OCI-LY1 (cell line): ENCODE measurements around the gene PATJ.
"Not testable (repeated sequence)": the region's sequence is repeated elsewhere in the genome, so short reads cannot be mapped to it uniquely, and the experiment has no call there.

Experiments
- H2AFZ ChIP-seq: fragments of 200-600 bp; sonication (generic), shearing (Covaris generic); 2 replicates; pipeline ENCODE4 v1.6.0; 2014; ENCODE audit warnings: antibody characterized with exemption, mild to moderate bottlenecking, low read length
- H3F3A ChIP-seq: fragments of 200-600 bp; sonication (generic), shearing (Covaris generic); 2 replicates; pipeline ENCODE4 v1.6.0; 2014; ENCODE audit warnings: mild to moderate bottlenecking, antibody characterized with exemption, low read length, moderate library complexity; ENCODE audit not compliant: insufficient read depth
- H3K27ac ChIP-seq: fragments of 200-600 bp; sonication (generic); 2 replicates; pipeline ENCODE4 v1.5.1; 2014; ENCODE audit warnings: low read length, mixed run types, mild to moderate bottlenecking, low read depth; ENCODE audit not compliant: poor library complexity, severe bottlenecking
- H3K27me3 ChIP-seq: fragments of 200-600 bp; sonication (generic); 2 replicates; pipeline ENCODE4 v1.6.0; 2014; ENCODE audit warnings: antibody characterized with exemption, mild to moderate bottlenecking, low read length, moderate library complexity; ENCODE audit not compliant: insufficient read depth
- H3K36me3 ChIP-seq: fragments of 200-600 bp; sonication (generic); 2 replicates; pipeline ENCODE4 v1.6.1; 2014; ENCODE audit warnings: mild to moderate bottlenecking, antibody characterized with exemption, low read length, moderate library complexity, mixed read lengths; ENCODE audit not compliant: insufficient read depth
- H3K4me1 ChIP-seq: fragments of 200-600 bp; sonication (generic); 2 replicates; pipeline ENCODE4 v1.5.1; 2014; ENCODE audit warnings: mild to moderate bottlenecking, low read length, moderate library complexity; ENCODE audit not compliant: insufficient read depth, severe bottlenecking
- H3K4me2 ChIP-seq: fragments of 200-600 bp; sonication (generic), shearing (Covaris generic); 2 replicates; pipeline ENCODE4 v1.6.1; 2014; ENCODE audit warnings: low read length
- H3K4me3 ChIP-seq: fragments of 200-600 bp; sonication (generic); 2 replicates; pipeline ENCODE4 v1.5.1; 2014; ENCODE audit warnings: low read length, low read depth, mild to moderate bottlenecking, mixed read lengths; ENCODE audit not compliant: poor library complexity, severe bottlenecking
- H3K79me2 ChIP-seq: fragments of 200-600 bp; shearing (Covaris generic); 2 replicates; pipeline ENCODE4 v1.6.1; 2016; ENCODE audit warnings: mixed run types, low read length, mixed read lengths; ENCODE audit not compliant: insufficient read depth
- H3K9ac ChIP-seq: fragments of 200-600 bp; sonication (generic), shearing (Covaris generic); 2 replicates; pipeline ENCODE4 v1.6.1; 2014; ENCODE audit warnings: mild to moderate bottlenecking, low read length, mixed read lengths
- H3K9me2 ChIP-seq: fragments of 200-600 bp; sonication (generic), shearing (Covaris generic); 2 replicates; pipeline ENCODE4 v1.6.1; 2014; ENCODE audit warnings: low read depth, mild to moderate bottlenecking, low read length, mixed read lengths
- H3K9me3 ChIP-seq: fragments of 200-600 bp; shearing (Covaris generic); 2 replicates; pipeline ENCODE4 v1.6.1; 2014; ENCODE audit warnings: low read length, mixed read lengths
- H4K20me1 ChIP-seq: fragments of 200-600 bp; sonication (generic), shearing (Covaris generic); 2 replicates; pipeline ENCODE4 v1.6.0; 2016; ENCODE audit warnings: mild to moderate bottlenecking, low read length; ENCODE audit not compliant: insufficient read depth
- CTCF ChIP-seq: fragments of 200-600 bp; sonication (generic), shearing (Covaris generic); IDR thresholded peaks from 2 replicates; pipeline ENCODE4 v1.5.1; 2017; ENCODE audit warnings: mild to moderate bottlenecking, antibody characterized with exemption, low read length, moderate library complexity, mixed read lengths
- EZH2 ChIP-seq: fragments of 200-600 bp; sonication (generic), shearing (Covaris generic); IDR thresholded peaks from 2 replicates; pipeline ENCODE4 v1.8.0; 2017; ENCODE audit warnings: borderline replicate concordance, mixed run types, mild to moderate bottlenecking, antibody characterized with exemption, low read length, moderate library complexity, mixed read lengths

Gene PATJ

DNA sequence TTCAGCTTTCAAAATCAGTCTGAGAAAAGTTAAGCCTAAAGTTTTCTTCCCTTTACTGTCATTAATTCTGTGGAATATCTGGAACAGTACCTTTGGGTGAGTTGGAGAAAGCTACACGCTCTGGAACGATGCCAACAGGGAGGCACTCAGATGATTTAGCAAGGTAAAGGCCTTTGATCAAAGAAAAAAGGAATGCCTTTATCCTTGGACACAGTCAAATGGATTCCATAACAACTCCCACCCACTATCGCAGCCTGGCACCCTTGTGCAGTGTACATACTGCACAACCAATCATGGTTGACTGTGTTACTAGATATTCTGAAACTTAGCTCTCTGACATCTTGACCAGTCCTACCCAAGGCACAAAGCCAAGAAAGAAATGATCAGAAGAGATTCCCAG lies 218.7 kb downstream of the PATJ start:
- Histone ChIP-seq H3K4me3 (no peak overlapping the region), H3K4me1 (no peaks in the 10 kb centered on the region), H3K9me3 (no peaks in the 10 kb centered on the region), H2AFZ (no peak overlapping the region), H3K9me2 (no peaks in the 10 kb centered on the region), H3K4me2 (no peak overlapping the region), H3K36me3 (no peaks in the 10 kb centered on the region), H3K27ac (no peak overlapping the region), H4K20me1 (no peaks in the 10 kb centered on the region), H3F3A (no peaks in the 10 kb centered on the region), H3K9ac (no peak overlapping the region), H3K79me2 (no peaks in the 10 kb centered on the region), H3K27me3 (no peaks in the 10 kb centered on the region)
- TF ChIP-seq EZH2 (no peak), CTCF (no peak)

- no peaks in the 10 kb centered on the region for H3F3A ChIP-seq
- no peaks in the 10 kb centered on the region for H4K20me1 ChIP-seq
- H3K79me2 ChIP-seq = no peaks in the 10 kb centered on the region
- H3K9ac ChIP-seq = no peak overlapping the region
- H3K9me3 ChIP-seq = no peaks in the 10 kb centered on the region
- no peaks in the 10 kb centered on the region for H3K9me2 ChIP-seq
- no peaks in the 10 kb centered on the region for H3K36me3 ChIP-seq
- H3K27me3 ChIP-seq = no peaks in the 10 kb centered on the region
- H2AFZ ChIP-seq = no peak overlapping the region
- H3K4me3 ChIP-seq = no peak overlapping the region
- no peaks in the 10 kb centered on the region for H3K4me1 ChIP-seq
- no peak overlapping the region for H3K27ac ChIP-seq
- H3K4me2 ChIP-seq = no peak overlapping the region
- no peak for TF ChIP-seq CTCF
- no peak for TF ChIP-seq EZH2
Measured at GRCh38 chr1:61962631-61963030, 220.4 kb downstream of the PATJ start.

- H3K9me3 ChIP-seq, H3K4me1 ChIP-seq, H3K4me2 ChIP-seq, H3K79me2 ChIP-seq, H2AFZ ChIP-seq, H3K27ac ChIP-seq, H4K20me1 ChIP-seq, H3F3A ChIP-seq, H3K36me3 ChIP-seq, H3K27me3 ChIP-seq, H3K9me2 ChIP-seq, H3K9ac ChIP-seq, H3K4me3 ChIP-seq: not testable (repeated sequence)
Measured at GRCh38 chr1:61966450-61967225, 224.4 kb downstream of the PATJ start.

GRCh38 chr1:61967750-61968149 lies 225.5 kb downstream of the PATJ start:
- Histone ChIP-seq H3K36me3 (no peaks in the 10 kb centered on the region), H3K4me1 (no peaks in the 10 kb centered on the region), H3F3A (no peaks in the 10 kb centered on the region), H3K4me2 (no peak overlapping the region), H3K4me3 (no peak overlapping the region), H3K9me3 (no peaks in the 10 kb centered on the region), H3K27me3 (no peaks in the 10 kb centered on the region), H3K79me2 (no peaks in the 10 kb centered on the region), H2AFZ (no peak overlapping the region), H3K27ac (no peak overlapping the region), H3K9ac (no peak overlapping the region), H3K9me2 (no peaks in the 10 kb centered on the region), H4K20me1 (no peaks in the 10 kb centered on the region)
- TF ChIP-seq CTCF (no peak), EZH2 (no peak)
